Breast epithelium (tissue), 3 donors: ENCODE data around the gene NELL1.

ENCODE experiments used
- POLR2A ChIP-seq: fragments of 450-650 bp; IDR thresholded peaks from one replicate; pipeline ENCODE4 v1.6.1; 2016; ENCODE audit warnings: antibody characterized with exemption, mild to moderate bottlenecking, moderate library complexity
- TF ChIP-seq, protein P1 (sequence below), 3 donors: fragments of 450-650 bp; IDR thresholded peaks; one replicate each; pipeline ENCODE4 v1.5.1; 2016 to 2017; ENCODE audit warnings: antibody characterized with exemption in 3 of 3, mild to moderate bottlenecking in 3 of 3, moderate library complexity in 3 of 3

DNA sequence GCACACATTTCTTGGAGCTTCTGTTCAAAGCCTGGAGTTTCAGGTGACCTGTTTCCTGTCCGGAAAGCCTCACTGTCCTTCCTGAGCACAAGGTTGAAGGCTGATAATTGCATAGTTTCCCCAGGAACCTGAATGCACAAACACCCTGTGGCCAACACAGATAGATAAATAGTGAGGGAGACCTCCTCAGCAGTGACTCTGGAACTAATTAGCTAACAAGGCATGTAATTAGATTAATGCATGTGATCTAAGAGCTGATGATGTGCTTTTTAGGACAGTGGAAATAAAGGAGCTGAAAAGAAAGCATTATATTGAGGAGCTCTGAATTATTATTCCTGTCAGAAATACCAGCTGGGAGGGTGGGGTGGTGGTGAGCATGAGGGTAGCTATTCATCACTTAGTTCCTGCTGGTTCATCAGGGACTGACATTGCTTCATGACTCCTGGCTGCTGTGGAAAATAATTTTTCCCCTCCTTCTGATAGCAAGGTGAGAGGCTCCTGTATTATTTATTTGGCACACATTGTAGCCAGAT is 101.1 kb downstream of the NELL1 start:
- TF ChIP-seq, protein P1, sequence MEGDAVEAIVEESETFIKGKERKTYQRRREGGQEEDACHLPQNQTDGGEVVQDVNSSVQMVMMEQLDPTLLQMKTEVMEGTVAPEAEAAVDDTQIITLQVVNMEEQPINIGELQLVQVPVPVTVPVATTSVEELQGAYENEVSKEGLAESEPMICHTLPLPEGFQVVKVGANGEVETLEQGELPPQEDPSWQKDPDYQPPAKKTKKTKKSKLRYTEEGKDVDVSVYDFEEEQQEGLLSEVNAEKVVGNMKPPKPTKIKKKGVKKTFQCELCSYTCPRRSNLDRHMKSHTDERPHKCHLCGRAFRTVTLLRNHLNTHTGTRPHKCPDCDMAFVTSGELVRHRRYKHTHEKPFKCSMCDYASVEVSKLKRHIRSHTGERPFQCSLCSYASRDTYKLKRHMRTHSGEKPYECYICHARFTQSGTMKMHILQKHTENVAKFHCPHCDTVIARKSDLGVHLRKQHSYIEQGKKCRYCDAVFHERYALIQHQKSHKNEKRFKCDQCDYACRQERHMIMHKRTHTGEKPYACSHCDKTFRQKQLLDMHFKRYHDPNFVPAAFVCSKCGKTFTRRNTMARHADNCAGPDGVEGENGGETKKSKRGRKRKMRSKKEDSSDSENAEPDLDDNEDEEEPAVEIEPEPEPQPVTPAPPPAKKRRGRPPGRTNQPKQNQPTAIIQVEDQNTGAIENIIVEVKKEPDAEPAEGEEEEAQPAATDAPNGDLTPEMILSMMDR (IDR thresholded peaks at IDR 0.05) = no peak
- TF ChIP-seq POLR2A = no peak
